Measurements from ENCODE around the gene FAAP24.

- TF ChIP-seq POLR2A (IDR thresholded peaks at IDR 0.05; ENCODE audit: low read depth, low read length) (no peak), POLR2AphosphoS5 (IDR thresholded peaks at IDR 0.05; ENCODE audit: low read depth, low read length) (no peak), TAF1 (IDR thresholded peaks at IDR 0.05; ENCODE audit: low read depth, low read length) (no peak), SPI1 (IDR thresholded peaks at IDR 0.05; ENCODE audit: low read depth, low read length) (no peak)
Observed at GRCh38 chr19:32969549-32969948, 2.5 kb upstream of the FAAP24 start.
